ENCODE data around the gene HSPA1L.

Gene HSPA1L

GRCh38 chr6:31763619-31763940, 51.5 kb downstream of the HSPA1L start:
- no peak for DNase-seq

GRCh38 chr6:31762878-31763618, 52.0 kb downstream of the HSPA1L start:
- no peak for DNase-seq

GRCh38 chr6:31762356-31762755, 52.7 kb downstream of the HSPA1L start, which contains the start of gene SAPCD1:
SAPCD1 (plus strand) TSS chr6:31762656; CDS start chr6:31763055, 399 bp downstream.
- no peak for DNase-seq

GRCh38 chr6:31761343-31761742, 53.7 kb downstream of the HSPA1L start:
- no peak for DNase-seq

GRCh38 chr6:31760790-31761189, 54.3 kb downstream of the HSPA1L start:
- DNase-seq, result no peak
